Mesothelial cell of epicardium (in vitro differentiated cells): Measurements from ENCODE around the gene SCYL2. TPM values are rescaled to one million over a fixed set of nuclear protein-coding genes. Genes with fewer than 3 reads are reported as not detected.

Experiments used
- DNase-seq, 2 experiments: peaks; one replicate each; pipeline ENCODE4 v3.0.0; 2021; ENCODE audit warnings: low spot score in 2 of 2; ENCODE audit not compliant: unreplicated experiment in 2 of 2
- H3K27ac Mint-ChIP-seq: 2 replicates; pipeline ENCODE4 v1.8.0; 2021; ENCODE audit warnings: mixed read lengths
- H3K27me3 Mint-ChIP-seq: 2 replicates; pipeline ENCODE4 v1.8.0; 2021; ENCODE audit warnings: low read depth, mixed read lengths
- H3K36me3 Mint-ChIP-seq: 2 replicates; pipeline ENCODE4 v1.8.0; 2021; ENCODE audit warnings: mixed read lengths
- H3K4me1 Mint-ChIP-seq: 2 replicates; pipeline ENCODE4 v1.8.0; 2021; ENCODE audit warnings: mixed read lengths
- H3K4me3 Mint-ChIP-seq: 2 replicates; pipeline ENCODE4 v1.8.0; 2021; ENCODE audit warnings: mild to moderate bottlenecking, moderate library complexity, mixed read lengths
- H3K9me3 Mint-ChIP-seq: 2 replicates; pipeline ENCODE4 v1.8.0; 2021; ENCODE audit warnings: mixed read lengths
- CTCF ChIP-seq: fragments of 200-600 bp; sonication (generic); IDR thresholded peaks from one replicate; pipeline ENCODE4 v1.5.0; 2021; ENCODE audit warnings: antibody characterized with exemption; ENCODE audit not compliant: unreplicated experiment
- total RNA-seq: library from RNA; stranded (reverse); gene quantifications from 3 replicates; pipeline ENCODE4 v1.2.1, GENCODE V29; 2021

The SCYL2 gene
- total RNA-seq, 1 donor from 2014 or later, result 55.5 TPM

GRCh38 chr12:100348657-100349454, 81.9 kb downstream of the SCYL2 start:
- H3K4me3 Mint-ChIP-seq, result no peak overlapping the region
- H3K9me3 Mint-ChIP-seq, result peaks cover 3% of the 10 kb centered on the region
- H3K36me3 Mint-ChIP-seq, result no peaks in the 10 kb centered on the region
- H3K27ac Mint-ChIP-seq, result no peak overlapping the region
- TF ChIP-seq CTCF, result peak; percentile 18
- DNase-seq, result no peak
- H3K4me1 Mint-ChIP-seq, result no peaks in the 10 kb centered on the region
- H3K27me3 Mint-ChIP-seq, result no peaks in the 10 kb centered on the region

DNA sequence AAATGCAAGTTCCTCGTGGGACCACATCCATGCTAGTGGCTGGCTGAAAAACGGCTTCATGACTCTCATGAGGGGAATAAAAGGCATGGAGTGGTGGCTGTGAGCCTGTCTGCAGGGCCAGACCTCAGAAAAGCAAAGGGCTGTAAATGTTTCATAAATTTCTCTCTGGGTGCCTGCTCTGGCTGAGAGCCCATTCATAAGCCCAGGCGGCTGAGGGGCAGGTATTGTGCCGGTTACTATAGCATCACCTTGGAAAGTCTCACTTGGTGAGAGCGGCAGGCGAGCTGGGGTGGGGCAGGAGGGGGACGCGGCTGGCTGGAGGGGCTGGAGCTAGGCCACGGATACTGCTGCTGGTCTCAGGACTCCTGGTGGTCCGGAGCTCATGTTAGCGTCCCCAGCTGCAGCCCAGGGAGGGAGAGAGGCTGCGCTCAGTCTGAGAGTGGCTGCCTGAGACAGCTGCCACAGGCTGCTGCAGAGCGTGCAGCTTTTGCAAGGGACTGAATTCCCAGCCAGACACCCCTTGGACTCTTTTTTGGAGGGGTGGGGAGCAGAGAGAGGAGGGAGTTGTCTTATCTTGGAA, 89.8 kb downstream of the SCYL2 start, which contains the start of gene SLC17A8:
TSS of gene SLC17A8 (plus strand) at position 431 of the 580 bp plus-strand sequence. CDS start 318 bp downstream, outside the sequence.
- no peaks in the 10 kb centered on the region for H3K27me3 Mint-ChIP-seq
- peak within 1 kb of the TSS; percentile 20 for H3K4me3 Mint-ChIP-seq
- peaks cover 41% of the 10 kb centered on the region for H3K4me1 Mint-ChIP-seq
- H3K36me3 Mint-ChIP-seq, result no peaks in the 10 kb centered on the region
- no peak for TF ChIP-seq CTCF
- DNase-seq, result peak in 1 of 2 experiments; percentile 42
- H3K9me3 Mint-ChIP-seq, result peaks cover 3% of the 10 kb centered on the region
- no peak within 1 kb of the TSS for H3K27ac Mint-ChIP-seq

GRCh38 chr12:100359248-100359647, 92.3 kb downstream of the SCYL2 start:
- H3K4me1 Mint-ChIP-seq, result peaks cover 41% of the 10 kb centered on the region
- no peak for TF ChIP-seq CTCF
- H3K36me3 Mint-ChIP-seq, result no peaks in the 10 kb centered on the region
- H3K9me3 Mint-ChIP-seq, result no peaks in the 10 kb centered on the region
- no peak for DNase-seq
- H3K4me3 Mint-ChIP-seq, result no peak overlapping the region
- H3K27me3 Mint-ChIP-seq, result no peaks in the 10 kb centered on the region
- H3K27ac Mint-ChIP-seq, result peak overlapping the region; percentile 79

DNA sequence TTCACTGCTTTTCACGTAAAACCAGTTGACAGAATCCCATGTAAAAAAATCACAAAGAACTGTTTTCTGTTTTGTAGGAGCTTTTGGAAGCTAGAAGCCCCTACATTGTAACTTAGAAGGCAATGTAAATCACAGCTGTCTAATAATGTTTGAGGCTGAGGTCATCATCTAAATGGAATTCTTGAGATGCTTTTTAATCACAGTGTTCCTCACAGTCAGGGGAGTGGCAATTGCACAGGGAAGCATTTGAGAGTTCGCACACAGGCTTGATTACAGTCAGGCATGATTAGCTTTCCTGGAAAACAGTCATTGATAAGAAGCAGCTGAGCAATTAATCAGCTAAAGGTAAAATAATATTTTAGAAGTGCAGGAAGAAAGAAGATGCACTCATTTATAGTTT, 92.8 kb downstream of the SCYL2 start:
- H3K36me3 Mint-ChIP-seq, result no peaks in the 10 kb centered on the region
- H3K27ac Mint-ChIP-seq, result peak overlapping the region; percentile 79
- H3K4me3 Mint-ChIP-seq, result no peak overlapping the region
- DNase-seq, result no peak
- no peaks in the 10 kb centered on the region for H3K9me3 Mint-ChIP-seq
- no peaks in the 10 kb centered on the region for H3K27me3 Mint-ChIP-seq
- TF ChIP-seq CTCF, result no peak
- H3K4me1 Mint-ChIP-seq, result peaks cover 39% of the 10 kb centered on the region

DNA sequence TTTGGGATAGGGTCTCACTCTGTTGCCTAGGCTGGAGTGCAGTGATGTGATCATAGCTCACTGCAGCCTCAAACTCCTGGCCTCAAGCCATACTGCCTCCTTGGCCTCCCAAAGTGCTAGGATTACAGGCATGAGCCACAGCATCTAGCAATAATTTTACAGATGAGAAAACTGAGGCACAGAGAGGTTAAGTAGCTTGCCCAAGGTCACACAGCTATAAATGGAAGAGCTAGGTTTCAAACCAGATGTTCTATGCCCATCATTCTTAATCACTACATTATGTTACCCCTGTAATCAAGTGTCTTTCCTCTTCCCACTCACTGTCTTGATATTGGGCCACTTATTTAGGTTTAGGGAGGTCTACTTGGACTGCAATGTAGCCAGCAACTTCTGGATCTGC, 93.5 kb downstream of the SCYL2 start:
- Mint-ChIP-seq H3K9me3 (no peaks in the 10 kb centered on the region), H3K27me3 (no peaks in the 10 kb centered on the region), H3K36me3 (no peaks in the 10 kb centered on the region), H3K4me1 (peaks cover 37% of the 10 kb centered on the region), H3K4me3 (no peak overlapping the region), H3K27ac (peak overlapping the region; percentile 75)
- no peak for DNase-seq
- TF ChIP-seq CTCF, result no peak
